NCI-H69 (cell line): ENCODE measurements around the gene VAPA.

Experiments
- DNase-seq: peaks from one replicate; lab custom pipeline; 2025; lab: John Stamatoyannopoulos, UW

The VAPA gene

DNA sequence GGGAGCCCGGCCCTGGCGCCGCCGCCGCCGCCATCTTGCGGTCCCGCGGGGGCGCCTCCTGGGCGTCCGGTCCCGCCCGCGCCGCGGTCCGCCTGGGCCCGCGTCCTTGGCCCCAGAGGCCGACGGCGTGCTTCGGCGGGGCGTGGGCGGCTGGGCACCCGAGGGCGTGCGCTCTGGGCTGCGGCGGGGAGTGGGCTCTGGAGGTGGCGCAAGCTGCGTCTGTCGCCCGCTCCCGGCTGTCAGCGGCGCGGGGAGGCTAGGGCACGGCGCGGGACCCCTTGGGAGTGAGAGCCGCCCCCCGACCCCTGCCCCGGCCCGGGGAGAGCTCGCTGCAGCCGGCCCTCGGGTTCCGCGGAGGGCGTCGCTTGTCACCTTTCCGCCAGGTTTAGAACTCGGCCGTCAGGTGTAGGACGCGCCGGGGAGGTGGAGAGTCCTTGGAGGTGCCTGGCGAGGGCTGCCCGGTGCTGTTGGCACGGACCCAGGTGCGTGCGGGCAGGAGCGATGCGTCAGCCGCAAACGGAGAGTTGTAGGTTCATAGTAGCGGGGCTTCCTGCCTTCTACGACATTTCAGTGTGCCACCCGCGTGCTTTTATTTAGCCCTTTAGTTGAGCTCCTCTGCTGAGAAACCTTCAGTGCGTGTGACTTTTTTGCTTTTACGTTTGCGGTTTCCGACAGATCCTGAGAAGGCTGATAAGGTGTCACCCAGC, 921 bp downstream of the VAPA start:
- peak; percentile 94 for DNase-seq

DNA sequence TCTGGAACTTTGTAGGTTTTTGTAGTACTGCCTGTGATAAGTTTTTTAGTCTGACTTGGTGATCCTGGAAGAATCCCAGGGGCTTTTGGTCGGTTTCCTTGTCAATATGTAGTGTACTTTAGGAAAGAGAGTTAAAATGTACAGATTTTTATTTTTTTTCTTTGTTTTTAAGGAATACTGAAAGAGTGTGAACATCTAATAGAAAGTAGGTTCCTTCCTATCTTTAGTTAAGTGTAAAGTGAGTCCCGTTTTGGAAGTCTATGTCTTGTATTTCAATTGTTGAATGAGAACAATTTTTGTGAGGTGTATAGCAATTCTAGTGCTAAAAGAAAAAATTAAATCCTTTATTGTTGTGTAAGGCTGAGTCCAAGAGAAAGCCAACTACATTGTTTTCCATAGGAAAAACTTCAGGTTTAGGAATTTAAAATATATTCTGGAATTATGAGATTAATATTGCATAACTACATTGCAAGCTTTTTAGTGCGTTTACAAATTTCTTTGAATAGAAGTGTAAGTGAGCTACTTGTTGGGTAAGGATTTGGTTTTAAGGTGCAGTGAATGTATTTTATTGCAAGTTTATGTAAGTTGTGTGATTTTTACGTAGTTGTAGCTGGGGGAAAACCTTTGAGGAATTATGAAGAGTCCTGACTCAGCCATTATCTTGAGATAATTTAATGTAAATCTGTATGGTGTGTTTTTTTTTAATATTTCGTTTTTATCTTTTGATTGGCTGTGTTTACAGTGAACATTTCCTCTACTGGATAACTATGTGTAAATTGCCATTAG, 1.7 kb downstream of the VAPA start:
- DNase-seq, result no peak

DNA sequence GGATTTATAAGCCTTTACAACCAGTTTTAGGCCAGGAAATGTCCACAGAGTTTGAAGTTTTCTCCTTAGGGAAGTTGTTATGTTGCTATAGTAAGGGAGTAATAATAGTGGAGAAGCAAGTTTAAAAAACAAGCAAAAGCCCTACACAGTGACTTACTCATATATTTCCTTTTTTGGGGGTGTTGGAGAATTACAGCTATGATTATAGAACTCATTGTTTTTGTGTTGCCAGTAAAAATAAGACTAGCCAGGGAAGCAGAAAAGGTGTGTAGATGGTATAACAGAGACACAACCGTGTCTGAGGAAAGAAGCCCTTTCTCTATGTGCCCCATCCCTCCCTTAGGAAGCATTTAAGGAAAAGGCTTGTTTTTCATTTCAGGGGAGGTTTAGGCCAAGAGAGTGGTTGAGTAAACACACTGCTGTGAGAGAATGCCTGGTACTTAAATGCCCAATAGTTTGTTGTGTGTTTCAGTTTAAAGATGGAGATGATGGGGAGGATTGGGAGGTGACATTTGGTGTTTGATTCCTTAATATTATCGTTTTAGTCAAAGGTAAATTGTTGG, 2.3 kb downstream of the VAPA start:
- peak; percentile 60 for DNase-seq

DNA sequence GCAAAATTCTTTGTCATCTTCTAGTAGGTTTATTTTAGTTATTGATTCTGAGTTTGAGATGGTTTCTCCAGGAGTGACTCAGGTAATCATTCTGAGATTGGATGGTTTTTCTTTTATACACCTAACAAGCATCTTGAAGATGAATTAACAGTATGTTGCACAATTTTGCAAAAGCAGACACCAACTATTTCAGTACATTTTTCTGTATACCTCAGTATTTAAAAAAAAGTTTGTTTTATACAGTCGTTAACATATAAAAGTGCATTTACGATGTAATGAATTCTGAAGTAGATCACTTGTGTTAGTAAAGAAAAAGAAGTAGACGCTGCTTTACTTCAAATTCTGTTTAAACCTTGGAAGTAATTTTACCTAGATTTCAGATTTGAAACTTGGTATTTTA, 3.0 kb downstream of the VAPA start:
- no peak for DNase-seq

DNA sequence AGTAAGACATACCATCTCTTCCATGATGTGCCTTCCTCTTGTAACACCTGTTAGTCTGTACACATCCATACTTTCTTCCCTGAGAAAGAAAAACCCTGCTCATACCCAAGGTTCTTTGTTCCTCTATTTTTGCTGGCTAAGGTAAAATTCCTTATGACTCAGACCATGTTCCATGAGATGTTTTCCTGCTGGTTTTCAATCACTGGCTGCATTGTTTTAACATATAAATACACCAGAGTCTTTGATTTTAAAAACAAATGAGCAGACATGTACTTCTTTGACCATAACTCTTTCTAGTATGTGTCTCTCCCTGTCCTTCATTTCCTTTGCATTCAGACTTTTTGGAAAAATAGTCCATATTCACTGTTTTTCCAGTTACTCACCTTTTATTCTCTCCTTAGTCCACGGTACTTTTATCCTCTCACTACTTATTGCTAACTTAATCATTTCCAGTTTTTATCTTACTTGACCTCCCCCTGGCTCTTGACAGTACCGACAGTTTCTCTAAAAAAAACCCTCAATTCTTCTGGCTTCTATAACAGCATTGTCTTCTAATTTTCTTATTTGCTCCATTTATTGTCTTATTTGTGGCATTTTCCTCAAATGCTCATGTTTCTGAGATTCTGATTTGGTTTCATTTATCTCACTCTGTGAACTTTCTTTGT, 4.3 kb downstream of the VAPA start:
- peak; percentile 39 for DNase-seq

DNA sequence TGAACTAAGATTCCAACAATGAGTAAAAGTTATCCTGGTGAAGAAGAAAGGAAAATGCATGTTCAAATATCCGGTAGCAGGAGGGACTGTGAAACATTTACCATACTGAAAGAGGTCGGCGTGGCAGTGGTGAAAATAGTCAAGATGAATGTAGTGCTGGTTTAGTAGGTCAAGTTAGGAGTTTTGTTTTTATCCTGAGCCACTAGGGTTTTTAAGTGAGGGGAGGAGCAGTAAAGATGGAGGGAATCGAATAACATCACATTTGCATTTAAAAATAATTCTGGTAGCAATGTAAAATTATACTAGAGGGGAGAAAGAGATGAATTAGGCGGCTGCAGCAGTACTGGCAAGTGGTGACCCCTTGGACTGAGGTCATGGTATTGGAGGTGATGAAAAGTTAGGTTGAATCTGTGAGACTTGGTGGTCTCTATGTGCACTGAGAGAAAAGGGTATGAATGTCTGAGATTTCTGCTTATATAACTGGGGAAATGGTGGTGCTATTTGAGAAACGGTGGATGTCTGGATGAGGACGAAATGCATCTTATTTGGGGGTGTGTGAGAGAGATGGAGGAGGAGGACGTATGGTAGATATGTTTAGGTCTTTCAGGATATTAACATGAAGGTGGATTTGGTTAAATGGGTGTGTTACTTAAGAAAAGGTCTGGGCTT, 5.9 kb downstream of the VAPA start:
- DNase-seq, result no peak

DNA sequence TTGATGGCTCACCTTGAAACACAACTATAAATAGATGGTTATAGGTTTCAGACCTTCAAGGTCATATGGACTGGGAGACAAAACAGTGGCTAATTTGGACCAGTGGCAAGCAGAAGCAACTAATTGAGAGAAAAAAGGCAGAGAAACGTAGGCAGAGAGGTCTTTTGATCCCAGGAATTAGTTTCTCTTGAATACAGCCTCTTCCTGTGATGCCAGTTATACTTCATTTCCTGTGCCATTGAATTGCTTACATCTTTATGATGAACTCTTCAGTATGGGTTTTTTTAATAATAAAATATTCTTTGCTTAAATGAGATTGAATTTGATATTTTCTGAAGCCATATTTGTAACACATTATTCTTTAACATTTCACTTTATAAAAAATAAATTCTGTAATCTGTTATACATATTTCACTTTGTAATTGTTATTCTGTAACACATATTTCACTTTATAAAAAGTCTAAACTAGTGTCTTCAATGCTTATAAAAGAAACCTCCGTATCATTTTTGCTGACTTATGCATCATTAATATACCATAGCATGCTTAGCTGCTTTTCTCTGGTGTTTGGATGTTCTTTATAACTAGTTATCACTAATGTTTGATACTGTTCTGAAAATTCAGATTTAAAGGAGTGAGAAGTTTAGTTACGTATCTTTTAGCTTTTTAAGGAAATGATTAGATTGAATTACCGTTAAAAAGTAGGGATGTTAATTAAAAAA, 8.9 kb downstream of the VAPA start:
- DNase-seq, result peak; percentile 35

DNA sequence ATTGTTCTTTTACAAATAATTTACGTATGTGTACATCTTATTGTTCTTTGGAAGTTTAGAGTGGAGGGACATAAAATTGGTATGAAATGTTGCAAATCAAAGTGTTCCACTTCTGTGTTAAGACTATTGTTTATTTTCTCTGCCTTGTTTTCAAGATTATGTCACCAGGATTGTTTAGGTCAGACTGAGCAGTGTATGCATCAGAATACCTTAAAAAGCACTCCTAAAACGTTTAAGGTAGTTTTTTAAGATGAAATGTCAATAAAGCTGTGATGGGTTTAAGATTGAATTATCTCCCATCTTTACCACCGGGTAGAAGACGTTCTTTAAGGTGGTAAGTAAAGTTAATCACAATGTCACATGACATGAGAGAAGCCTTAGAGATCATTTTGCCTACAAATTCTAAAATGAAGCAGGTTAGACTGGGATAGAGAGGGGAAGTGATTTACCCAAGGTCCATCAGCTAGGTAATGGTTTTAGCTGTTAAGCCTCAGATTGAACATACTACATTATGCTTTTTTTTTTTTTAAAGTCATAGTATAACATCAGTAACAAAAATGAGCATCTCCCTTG, 10.6 kb downstream of the VAPA start:
- DNase-seq, result no peak

DNA sequence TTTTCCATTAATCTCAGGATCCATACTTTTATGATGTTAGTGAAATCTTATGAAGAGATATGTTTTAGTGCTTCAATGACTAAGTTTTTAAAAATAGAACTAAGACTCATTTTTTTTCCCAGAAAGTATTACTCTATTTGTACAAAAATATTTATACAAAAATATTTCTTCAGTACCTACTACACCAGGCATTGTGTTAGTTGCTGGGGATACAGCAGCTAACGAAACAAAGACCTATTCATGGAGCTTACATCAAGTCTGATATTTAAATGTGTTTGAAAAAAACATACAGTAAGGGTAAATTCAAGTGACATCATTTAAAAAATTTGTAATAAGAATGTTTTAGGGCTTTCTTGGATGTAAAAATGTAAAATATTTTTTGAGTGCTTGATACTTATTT, 11.6 kb downstream of the VAPA start:
- DNase-seq, result no peak

DNA sequence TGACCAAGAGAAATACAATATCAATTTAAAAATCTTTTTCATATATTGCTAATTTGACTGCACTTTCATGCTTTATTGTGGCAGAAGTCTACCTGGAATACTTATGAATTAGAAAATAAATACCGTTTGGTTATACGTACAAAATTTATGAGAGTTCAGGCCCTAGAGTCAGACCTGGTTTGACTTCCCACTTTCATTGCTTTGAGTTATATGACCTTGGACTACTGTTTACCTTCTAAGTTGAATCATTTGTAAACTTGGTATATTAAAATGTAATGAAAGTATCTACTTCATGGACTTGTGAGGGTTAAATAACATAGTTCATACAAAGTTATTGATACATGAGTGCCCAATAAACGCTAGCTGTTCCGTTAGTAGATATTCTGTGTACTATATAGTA, 12.0 kb downstream of the VAPA start:
- DNase-seq, result no peak

DNA sequence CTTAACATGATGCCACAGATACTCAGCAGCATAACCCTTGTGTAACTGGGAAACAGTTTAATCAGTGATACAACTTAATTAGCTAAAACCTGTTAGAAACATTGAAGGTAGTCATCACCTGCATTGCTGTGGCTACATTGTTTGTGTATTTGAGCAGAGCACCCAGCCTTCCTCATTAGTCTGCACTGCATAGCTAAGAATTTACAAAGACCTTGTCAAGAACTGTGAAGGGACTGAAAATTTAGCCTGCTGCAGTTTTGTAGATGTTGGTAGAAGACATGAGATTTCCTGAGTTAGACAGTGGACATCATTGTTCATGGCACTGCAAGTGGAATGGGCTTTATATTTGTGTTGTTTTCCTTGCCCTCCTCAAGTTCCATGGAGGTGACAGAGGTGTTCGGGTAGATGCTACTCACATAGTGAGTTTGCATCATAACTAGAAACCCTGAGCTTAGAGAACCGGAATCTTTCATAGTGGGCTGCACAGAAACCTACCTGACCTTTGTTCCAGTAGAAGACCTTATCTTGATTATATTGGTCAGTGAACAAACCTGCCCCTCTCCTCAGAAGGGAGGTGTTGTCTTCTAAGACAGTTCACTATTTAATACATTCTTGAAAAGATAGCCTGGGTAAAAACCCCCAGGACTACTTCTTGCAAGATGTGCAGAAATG, 12.5 kb downstream of the VAPA start:
- DNase-seq, result no peak

DNA sequence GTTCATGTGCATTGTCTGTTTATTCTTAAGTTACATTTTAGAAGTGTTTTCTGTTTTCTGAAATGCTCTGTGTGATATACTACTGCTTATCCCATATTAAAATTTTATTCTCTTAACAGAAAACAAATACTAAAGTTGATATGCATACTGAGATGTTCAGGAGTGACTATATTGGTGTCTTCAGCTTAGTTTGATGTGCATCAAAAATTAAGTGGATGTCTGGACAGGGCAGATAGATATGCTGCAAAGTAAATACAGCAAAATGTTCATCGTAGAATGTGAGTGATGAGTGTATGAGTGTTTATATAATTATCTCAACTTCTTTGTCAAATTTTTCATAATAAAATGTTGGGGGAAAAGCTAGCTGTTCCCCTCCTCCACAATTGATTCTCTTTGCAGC, 13.2 kb downstream of the VAPA start:
- peak; percentile 43 for DNase-seq

DNA sequence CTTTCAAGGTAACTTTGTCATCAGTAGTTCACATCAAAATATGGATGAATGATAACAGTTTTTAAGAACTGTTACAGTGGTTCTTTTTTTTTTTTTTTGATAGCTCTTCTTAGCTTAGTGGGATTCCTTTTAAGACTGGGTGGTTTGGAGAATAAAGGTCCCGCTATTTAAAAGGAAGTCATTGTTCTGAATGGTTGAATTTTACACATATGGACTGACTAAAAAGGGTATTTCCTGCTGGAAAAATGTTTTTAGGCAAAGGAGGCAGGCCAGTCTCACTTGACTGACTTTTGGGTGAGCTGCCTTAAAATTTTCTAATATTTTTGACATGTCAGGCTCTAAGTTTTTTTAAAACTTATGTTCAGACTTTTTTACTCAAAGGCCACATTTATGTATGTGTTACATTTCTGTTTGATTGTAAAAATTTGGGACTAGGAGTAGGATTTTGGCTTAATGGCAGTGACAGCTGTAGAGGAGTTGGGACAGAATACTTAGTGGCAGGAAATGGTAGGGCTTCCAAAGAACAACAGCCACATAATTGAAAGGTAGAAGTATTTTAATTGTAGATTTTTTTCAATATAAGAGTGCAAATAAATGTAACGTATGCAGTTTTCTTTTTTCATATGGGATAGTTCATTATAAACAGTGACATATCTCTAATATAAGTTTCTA, 13.7 kb downstream of the VAPA start:
- peak; percentile 43 for DNase-seq

DNA sequence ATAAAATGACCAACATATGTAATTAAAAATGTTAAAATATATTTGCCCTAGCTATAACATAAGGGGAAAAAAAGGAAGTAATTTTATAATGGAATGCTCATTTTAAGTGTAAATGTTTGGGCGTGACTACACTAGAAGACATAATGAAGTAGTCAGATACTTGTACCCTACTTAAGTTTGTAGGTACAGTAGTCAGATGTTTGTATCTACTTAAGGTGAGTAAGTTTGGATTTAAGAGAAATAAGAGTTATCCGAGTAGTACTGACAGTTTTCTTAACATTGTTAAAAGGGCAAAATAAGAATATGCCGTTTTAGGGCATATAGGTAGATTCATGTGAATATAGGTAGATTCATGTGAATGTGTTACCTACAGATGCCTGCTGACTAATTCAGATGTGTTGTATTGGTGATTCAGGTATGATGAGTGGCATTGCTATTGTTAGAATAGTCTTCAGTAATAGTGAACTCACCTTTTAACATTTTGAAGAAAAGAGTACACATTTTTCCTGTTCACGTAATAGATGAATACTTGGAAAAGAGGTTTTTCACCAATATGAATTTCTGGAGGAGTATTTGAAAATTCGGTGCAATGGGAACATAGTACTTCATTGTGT, 14.9 kb downstream of the VAPA start:
- DNase-seq, result no peak

DNA sequence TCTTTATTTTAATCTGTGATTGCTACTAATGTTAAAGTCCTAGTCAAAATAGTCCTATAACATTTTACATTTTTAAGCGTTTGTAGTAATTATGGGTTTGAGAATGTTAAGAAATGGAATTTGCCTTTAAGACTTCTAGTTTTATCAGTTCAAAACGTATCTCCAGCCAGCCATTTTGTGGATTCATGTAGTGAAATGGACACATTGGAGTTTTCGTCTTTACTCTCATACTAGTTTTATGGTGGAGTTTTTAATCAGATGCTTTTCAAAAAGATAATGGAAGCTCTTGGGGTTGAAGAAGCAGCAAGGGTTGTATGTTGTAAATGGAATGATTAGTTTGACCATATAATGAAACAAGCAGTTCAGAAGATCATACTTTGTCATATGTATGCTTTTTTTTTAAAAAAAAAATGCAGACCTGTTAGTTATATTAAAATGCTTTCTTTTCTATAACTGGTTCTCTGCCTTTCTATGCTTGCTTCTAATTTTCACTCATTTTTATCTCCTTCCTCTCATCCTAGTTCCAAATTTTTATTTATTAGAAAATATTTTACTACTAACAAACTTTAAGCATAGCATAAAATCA, 16.6 kb downstream of the VAPA start:
- no peak for DNase-seq

DNA sequence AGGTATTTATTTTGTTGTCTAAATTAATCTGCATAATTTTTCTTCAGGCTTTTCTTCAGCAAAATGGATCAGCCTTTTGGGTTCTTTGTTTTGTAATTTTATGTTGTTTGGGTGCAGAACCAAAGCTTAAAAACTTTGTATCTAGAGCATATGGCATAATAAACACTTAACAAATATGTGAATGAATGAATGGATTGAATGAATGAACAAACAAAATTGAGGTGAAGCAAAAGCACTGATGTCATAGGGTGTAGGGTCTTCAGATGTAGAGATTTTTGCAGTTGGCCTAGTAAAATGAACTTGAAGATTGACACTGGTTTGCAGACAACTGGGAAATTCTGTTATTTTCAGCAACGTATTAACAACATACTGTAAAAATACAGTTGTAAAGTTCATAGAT, 17.3 kb downstream of the VAPA start:
- no peak for DNase-seq

DNA sequence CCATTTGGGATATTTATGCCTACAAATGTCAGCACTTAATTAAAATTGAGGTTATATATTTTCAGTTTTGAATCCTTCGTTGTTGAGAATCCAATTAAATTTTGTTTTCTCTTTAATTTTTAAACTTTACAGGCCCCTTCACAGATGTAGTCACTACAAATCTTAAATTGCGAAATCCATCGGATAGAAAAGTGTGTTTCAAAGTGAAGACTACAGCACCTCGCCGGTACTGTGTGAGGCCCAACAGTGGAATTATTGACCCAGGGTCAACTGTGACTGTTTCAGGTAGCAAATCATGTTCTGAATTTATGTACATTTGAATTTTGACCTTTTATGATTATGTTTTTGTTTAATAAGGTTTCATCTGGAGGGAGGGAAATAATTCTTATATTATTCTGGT, 17.9 kb downstream of the VAPA start:
- DNase-seq, result no peak

DNA sequence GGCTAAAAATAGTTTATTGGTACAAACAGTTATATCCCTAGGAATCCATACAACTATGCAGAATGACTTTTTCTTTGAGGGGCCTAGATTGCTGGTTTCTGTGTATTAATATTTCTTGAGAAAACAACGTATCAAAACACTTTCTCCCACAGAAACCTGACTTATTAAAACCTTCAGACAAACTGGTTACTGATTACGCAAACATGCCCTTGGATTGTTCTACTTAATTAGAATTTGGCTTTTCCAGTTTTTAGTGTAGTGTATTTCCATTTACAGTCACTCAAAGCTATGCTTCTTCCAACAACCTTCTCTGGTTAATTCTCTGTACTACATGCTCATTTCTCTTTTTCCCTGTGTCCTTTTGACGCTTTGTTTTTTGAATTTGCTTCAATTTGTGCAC, 20.0 kb downstream of the VAPA start:
- DNase-seq, result no peak

DNA sequence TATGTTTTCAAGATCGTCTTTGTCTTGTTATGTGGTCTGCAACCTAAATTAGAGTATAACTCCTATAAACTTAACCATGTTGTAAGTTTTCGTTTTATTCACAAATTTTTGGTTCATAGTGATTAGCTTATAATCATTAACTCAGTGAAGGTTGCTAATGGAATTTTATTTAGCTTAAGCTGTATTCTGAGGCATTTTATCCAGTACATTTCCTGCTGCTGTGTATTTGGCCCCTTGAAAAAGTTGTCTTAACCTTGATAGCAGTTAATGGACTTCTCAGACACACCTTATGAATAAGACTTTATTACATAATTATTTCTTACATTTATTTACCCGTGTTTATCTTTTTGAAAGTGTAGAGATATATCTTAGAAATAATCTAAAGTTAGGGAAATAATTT, 20.5 kb downstream of the VAPA start:
- DNase-seq, result no peak
